ENCODE measurements around the gene HEXD. TPM values are rescaled to one million over a fixed set of nuclear protein-coding genes. Genes with fewer than 3 reads are reported as not detected.

The HEXD gene
- total RNA-seq, 1 donor from 2014 or later, result 21.9 TPM

DNA sequence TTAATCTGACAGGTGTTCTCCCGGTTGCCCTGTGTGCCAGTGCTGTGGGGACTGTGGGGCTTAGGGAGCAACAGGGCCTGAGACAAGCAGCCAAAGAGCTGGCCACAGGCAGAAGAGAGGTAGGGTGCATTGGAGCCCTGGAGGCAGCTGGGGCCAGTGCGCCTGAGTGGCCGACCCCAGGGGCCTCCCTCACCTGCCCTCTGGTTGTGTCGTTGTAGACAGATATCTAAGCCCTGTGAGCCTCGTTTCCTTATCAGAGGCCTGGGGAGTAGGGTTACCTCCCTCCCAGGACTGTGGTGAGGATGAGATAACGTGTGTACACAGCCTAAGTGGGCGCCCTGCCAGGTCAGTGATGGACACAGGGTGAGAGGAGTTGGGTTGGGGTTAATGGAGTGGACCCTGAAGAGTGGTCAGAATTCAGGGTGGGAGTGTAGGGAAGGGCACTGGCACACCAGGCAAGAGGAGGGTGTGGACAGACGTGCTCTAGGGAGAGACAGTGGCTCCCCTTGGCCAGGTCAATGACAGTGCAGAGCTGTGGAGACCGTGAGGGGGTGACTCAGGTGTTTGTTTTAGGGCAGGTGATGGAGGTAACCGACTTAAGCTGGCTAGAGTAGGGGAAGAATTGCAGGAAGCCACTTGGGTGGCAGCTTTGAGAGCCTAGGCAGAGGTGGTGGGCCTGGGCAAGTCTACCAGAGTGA lies 43.8 kb downstream of the HEXD start:
- DNase-seq (ENCODE audit: extremely low spot score, unreplicated experiment), result no peak
- no peak for TF ChIP-seq CTCF (IDR thresholded peaks at IDR 0.05)
- no peak overlapping the region for H3K4me3 Mint-ChIP-seq (ENCODE audit: unreplicated experiment)
- H3K4me1 Mint-ChIP-seq (ENCODE audit: unreplicated experiment), result peaks cover 16% of the 10 kb centered on the region
- no peaks in the 10 kb centered on the region for H3K27me3 Mint-ChIP-seq (ENCODE audit: unreplicated experiment)
- H3K27ac Mint-ChIP-seq (ENCODE audit: unreplicated experiment), result no peak overlapping the region
- no peaks in the 10 kb centered on the region for H3K9me3 Mint-ChIP-seq (ENCODE audit: unreplicated experiment)
- peaks cover 37% of the 10 kb centered on the region for H3K36me3 Mint-ChIP-seq (ENCODE audit: unreplicated experiment)

DNA sequence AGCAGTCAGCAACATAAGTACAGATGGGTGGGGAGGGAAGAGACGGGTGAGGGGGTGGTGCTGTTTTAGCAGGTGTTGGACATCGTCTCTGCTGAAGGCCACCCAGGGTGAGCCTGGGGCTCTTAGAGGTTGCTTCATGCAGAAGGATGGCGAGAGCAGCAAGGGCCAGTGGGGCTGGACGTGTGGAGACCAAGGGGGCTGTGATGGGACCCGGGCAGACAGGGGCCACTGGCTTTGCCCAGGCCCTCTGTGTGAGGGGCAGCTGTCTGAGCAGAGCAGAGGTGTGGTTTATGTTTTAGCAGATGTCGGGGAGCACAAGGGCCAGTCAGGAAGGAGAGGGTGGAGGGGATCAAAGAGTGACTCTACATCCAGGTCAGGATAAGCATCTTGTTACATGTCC lies 45.2 kb downstream of the HEXD start:
- Mint-ChIP-seq H3K27me3 (ENCODE audit: unreplicated experiment) (no peaks in the 10 kb centered on the region), H3K9me3 (ENCODE audit: unreplicated experiment) (no peaks in the 10 kb centered on the region), H3K4me3 (ENCODE audit: unreplicated experiment) (no peak overlapping the region), H3K36me3 (ENCODE audit: unreplicated experiment) (peaks cover 39% of the 10 kb centered on the region), H3K4me1 (ENCODE audit: unreplicated experiment) (peaks cover 6% of the 10 kb centered on the region), H3K27ac (ENCODE audit: unreplicated experiment) (no peak overlapping the region)
- no peak for DNase-seq (ENCODE audit: extremely low spot score, unreplicated experiment)
- TF ChIP-seq CTCF (IDR thresholded peaks at IDR 0.05), result no peak

DNA sequence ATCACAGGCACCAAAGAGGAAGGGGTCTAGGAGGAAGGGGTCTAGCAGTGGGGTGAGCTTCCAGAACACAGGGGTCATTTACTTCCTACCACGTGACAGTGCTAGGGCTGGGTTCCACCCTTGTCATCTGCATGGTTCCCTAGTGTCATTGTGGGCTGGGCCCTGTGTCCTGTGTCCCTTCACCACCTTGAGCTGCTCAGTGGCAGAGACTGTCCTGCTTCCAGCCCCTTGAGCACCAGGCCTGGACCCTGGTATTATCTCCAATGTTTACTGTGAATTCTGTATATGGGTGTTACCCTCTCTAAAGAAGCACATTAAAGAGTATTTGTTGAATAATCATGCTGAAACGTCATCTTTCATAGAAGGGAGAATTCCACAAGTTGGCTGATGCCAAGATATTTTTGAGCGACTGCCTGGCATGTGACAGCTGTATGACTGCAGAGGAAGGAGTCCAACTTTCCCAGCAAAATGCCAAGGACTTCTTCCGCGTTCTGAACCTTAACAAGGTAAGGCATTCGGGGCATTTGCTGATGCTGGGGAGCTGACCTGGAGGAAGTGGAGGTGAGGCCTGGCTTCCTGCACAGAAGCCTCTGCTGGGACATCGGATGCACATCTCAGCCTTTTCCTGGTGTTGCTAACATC lies 45.9 kb downstream of the HEXD start:
- Mint-ChIP-seq H3K27ac (ENCODE audit: unreplicated experiment) (no peak overlapping the region), H3K4me3 (ENCODE audit: unreplicated experiment) (no peak overlapping the region), H3K9me3 (ENCODE audit: unreplicated experiment) (no peaks in the 10 kb centered on the region), H3K36me3 (ENCODE audit: unreplicated experiment) (peaks cover 46% of the 10 kb centered on the region), H3K4me1 (ENCODE audit: unreplicated experiment) (peaks cover 6% of the 10 kb centered on the region), H3K27me3 (ENCODE audit: unreplicated experiment) (no peaks in the 10 kb centered on the region)
- TF ChIP-seq CTCF (IDR thresholded peaks at IDR 0.05), result no peak
- DNase-seq (ENCODE audit: extremely low spot score, unreplicated experiment), result no peak

DNA sequence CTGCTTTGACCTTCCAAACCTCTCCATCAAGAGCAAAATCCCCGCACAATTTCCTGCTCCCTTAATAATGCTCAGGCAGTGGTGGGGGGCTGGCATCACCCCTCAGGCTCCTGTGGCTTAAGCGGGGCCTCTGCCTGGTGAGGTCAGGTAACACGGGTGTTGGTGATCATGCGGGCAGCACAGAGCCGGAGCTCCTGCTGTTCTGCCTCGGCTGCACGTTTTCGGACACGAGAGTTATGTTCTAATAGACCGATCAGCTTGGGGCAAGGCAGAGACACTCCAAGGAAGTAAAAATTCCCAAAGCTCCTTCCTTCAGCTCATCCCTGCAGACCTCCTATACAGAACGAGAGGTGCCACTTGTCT lies 46.4 kb downstream of the HEXD start:
- peaks cover 50% of the 10 kb centered on the region for H3K36me3 Mint-ChIP-seq (ENCODE audit: unreplicated experiment)
- no peaks in the 10 kb centered on the region for H3K27me3 Mint-ChIP-seq (ENCODE audit: unreplicated experiment)
- no peak overlapping the region for H3K4me3 Mint-ChIP-seq (ENCODE audit: unreplicated experiment)
- no peak for TF ChIP-seq CTCF (IDR thresholded peaks at IDR 0.05)
- no peak for DNase-seq (ENCODE audit: extremely low spot score, unreplicated experiment)
- H3K4me1 Mint-ChIP-seq (ENCODE audit: unreplicated experiment), result peaks cover 1% of the 10 kb centered on the region
- H3K27ac Mint-ChIP-seq (ENCODE audit: unreplicated experiment), result peak overlapping the region; percentile 38
- H3K9me3 Mint-ChIP-seq (ENCODE audit: unreplicated experiment), result no peaks in the 10 kb centered on the region

GRCh38 chr17:82465023-82465603 lies 47.0 kb downstream of the HEXD start:
- H3K27ac Mint-ChIP-seq (ENCODE audit: unreplicated experiment), result peak overlapping the region; percentile 38

More at GRCh38 chr17:82465023-82465603, 47.0 kb downstream of the HEXD start:
- DNase-seq (ENCODE audit: extremely low spot score, unreplicated experiment), result no peak
- no peaks in the 10 kb centered on the region for H3K9me3 Mint-ChIP-seq (ENCODE audit: unreplicated experiment)
- no peak overlapping the region for H3K4me3 Mint-ChIP-seq (ENCODE audit: unreplicated experiment)
- H3K27me3 Mint-ChIP-seq (ENCODE audit: unreplicated experiment), result no peaks in the 10 kb centered on the region
- TF ChIP-seq CTCF (IDR thresholded peaks at IDR 0.05), result no peak
- H3K36me3 Mint-ChIP-seq (ENCODE audit: unreplicated experiment), result peaks cover 53% of the 10 kb centered on the region
- no peaks in the 10 kb centered on the region for H3K4me1 Mint-ChIP-seq (ENCODE audit: unreplicated experiment)

All from osteocyte (in vitro differentiated cells).